ENCODE results near the gene ACTR1A. TPM values are rescaled to one million over a fixed set of nuclear protein-coding genes. Genes with fewer than 3 reads are reported as not detected.

The ACTR1A gene
- total RNA-seq, 1 experiment from 2014 or later = 82.1 TPM

DNA sequence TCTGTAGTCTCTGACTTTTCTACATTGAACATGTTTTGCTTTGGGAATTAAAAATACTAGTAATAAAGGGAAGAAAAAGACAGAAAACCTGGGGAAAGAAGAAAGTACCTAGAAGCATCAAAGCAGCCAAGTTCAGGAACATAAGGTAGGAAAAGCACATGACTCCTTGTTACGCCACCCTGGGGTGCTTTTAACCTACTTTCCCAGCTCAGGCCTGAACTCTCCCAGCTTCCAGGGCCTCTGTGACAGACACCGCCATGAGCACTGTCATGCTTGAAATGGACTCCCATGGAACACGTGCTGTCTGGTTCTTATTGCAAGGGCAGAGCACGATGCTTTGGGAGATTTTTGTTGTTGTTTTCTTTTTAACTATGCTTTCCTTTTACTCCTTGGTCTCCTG, 11.4 kb downstream of the ACTR1A start:
- H3K18ac ChIP-seq (ENCODE audit: insufficient read length, low read depth, low read length) = no peak overlapping the region
- no peak overlapping the region for H2AK5ac ChIP-seq (ENCODE audit: insufficient read length, low read length)
- no peak overlapping the region for H3K9ac ChIP-seq (ENCODE audit: extremely low read depth, insufficient read length, low read length)
- H2BK120ac ChIP-seq (ENCODE audit: low read depth, low read length, poor library complexity, severe bottlenecking) = no peak overlapping the region
- no peaks in the 10 kb centered on the region for H4K20me1 ChIP-seq (ENCODE audit: control insufficient read depth, insufficient read depth, insufficient read length)
- no peaks in the 10 kb centered on the region for H3K27me3 Mint-ChIP-seq (ENCODE audit: low read depth)
- H3K4ac ChIP-seq (ENCODE audit: low read depth, low read length) = no peak overlapping the region
- no peak overlapping the region for H2AFZ ChIP-seq (ENCODE audit: low read length)
- H3K36me3 Mint-ChIP-seq (ENCODE audit: insufficient read depth in 1 of 3, low read depth in 3 of 3) = peaks cover 13 to 44% (median 39%) of the 10 kb centered on the region in 3 experiments; a peak in 6 of 7 replicates
- no peak overlapping the region for H2BK12ac ChIP-seq (ENCODE audit: insufficient read length, low read depth, low read length)
- no peaks in the 10 kb centered on the region for H3K4me1 ChIP-seq (ENCODE audit: insufficient read depth, low read length)
- H2BK15ac ChIP-seq (ENCODE audit: low read depth, low read length) = no peak overlapping the region
- H3K4me3 Mint-ChIP-seq = no peak overlapping the region
- H2BK5ac ChIP-seq (ENCODE audit: insufficient read length, low read length) = no peak overlapping the region
- H4K5ac ChIP-seq (ENCODE audit: insufficient read length, low read depth, low read length) = no peak overlapping the region
- H3K79me2 ChIP-seq (ENCODE audit: insufficient read depth, low read length) = peaks cover 5% of the 10 kb centered on the region; the same call in 1 of the 2 replicates
- H2BK20ac ChIP-seq (ENCODE audit: low read depth, low read length, poor library complexity, severe bottlenecking) = no peak overlapping the region
- H3K79me1 ChIP-seq (ENCODE audit: insufficient read depth, low read depth, low read length, poor library complexity, severe bottlenecking) = peaks cover 13% of the 10 kb centered on the region
- H4K91ac ChIP-seq (ENCODE audit: insufficient read length, low read depth, low read length) = no peak overlapping the region
- no peak overlapping the region for H4K8ac ChIP-seq (replicated peaks; ENCODE audit: insufficient read length, low read depth, low read length)
- H3K27me3 ChIP-seq (ENCODE audit: insufficient read depth, low read length) = no peaks in the 10 kb centered on the region
- H3K23me2 ChIP-seq (ENCODE audit: insufficient read length, low read depth, low read length, poor library complexity, severe bottlenecking) = no peaks in the 10 kb centered on the region
- no peak overlapping the region for H3T11ph ChIP-seq (ENCODE audit: low read length)
- WGBS (ENCODE audit: extremely low coverage, insufficient read length, low lambda C conversion rate) = no CpG with 5 or more reads among the region's 4 CpGs
- H3K23ac ChIP-seq (ENCODE audit: insufficient read length, low read depth, low read length) = no peak overlapping the region
- H3K14ac ChIP-seq (ENCODE audit: insufficient read depth, low read length) = no peak overlapping the region
- no peak for TF ChIP-seq CTCF (conservative IDR thresholded peaks at IDR 0.05)
- no peaks in the 10 kb centered on the region; a peak in 1 of 5 replicates for H3K9me3 Mint-ChIP-seq
- H3K4me2 ChIP-seq (ENCODE audit: insufficient read depth, insufficient read length, low read length) = no peak overlapping the region
- H3K27ac Mint-ChIP-seq = 0 out of 7 replicates have a peak overlapping the region, but pooled peaks of 1 of the 3 experiments have one; percentile 53
- H3K56ac ChIP-seq (ENCODE audit: insufficient read length, low read depth, low read length) = no peak overlapping the region
- no peak overlapping the region for H3K27ac ChIP-seq (ENCODE audit: insufficient read length, low read depth, low read length)
- H3K9me3 ChIP-seq (ENCODE audit: control insufficient read depth, low read depth, low read length) = no peaks in the 10 kb centered on the region
- no peaks in the 10 kb centered on the region; a peak in 1 of 4 replicates for H3K4me1 Mint-ChIP-seq
- DNase-seq = no peak

Measured in H9 (cell line).